GM12872 (cell line): ENCODE results near the gene SYCN.

Experiments used
- TF ChIP-seq, protein P1 (sequence below): IDR thresholded peaks from 3 replicates; pipeline ENCODE4 v1.5.1; 2011; ENCODE audit warnings: low read depth, mild to moderate bottlenecking, low read length, moderate library complexity; ENCODE audit not compliant: insufficient read depth

SYCN gene

GRCh38 chr19:39160889-39161672, 43.0 kb downstream of the SYCN start:
- TF ChIP-seq, protein P1, sequence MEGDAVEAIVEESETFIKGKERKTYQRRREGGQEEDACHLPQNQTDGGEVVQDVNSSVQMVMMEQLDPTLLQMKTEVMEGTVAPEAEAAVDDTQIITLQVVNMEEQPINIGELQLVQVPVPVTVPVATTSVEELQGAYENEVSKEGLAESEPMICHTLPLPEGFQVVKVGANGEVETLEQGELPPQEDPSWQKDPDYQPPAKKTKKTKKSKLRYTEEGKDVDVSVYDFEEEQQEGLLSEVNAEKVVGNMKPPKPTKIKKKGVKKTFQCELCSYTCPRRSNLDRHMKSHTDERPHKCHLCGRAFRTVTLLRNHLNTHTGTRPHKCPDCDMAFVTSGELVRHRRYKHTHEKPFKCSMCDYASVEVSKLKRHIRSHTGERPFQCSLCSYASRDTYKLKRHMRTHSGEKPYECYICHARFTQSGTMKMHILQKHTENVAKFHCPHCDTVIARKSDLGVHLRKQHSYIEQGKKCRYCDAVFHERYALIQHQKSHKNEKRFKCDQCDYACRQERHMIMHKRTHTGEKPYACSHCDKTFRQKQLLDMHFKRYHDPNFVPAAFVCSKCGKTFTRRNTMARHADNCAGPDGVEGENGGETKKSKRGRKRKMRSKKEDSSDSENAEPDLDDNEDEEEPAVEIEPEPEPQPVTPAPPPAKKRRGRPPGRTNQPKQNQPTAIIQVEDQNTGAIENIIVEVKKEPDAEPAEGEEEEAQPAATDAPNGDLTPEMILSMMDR = no peak

DNA sequence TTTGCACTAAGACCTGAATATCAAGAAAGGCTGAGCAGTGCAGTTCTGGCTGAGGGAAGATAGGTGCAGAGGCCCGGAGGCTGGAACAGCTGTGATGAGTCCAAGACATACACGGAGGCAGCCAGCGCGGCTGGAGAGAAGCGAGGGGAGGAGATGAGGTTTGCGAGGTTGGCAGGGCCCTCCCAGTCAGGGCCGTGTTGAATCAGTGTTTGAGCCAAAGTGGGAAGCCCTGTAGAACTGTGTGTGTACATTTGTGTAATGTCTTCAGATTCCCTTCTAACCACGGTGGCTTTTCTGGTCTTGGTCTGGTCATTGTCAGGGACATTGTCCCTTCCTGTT, 43.6 kb downstream of the SYCN start:
- TF ChIP-seq, protein P1 = no peak

DNA sequence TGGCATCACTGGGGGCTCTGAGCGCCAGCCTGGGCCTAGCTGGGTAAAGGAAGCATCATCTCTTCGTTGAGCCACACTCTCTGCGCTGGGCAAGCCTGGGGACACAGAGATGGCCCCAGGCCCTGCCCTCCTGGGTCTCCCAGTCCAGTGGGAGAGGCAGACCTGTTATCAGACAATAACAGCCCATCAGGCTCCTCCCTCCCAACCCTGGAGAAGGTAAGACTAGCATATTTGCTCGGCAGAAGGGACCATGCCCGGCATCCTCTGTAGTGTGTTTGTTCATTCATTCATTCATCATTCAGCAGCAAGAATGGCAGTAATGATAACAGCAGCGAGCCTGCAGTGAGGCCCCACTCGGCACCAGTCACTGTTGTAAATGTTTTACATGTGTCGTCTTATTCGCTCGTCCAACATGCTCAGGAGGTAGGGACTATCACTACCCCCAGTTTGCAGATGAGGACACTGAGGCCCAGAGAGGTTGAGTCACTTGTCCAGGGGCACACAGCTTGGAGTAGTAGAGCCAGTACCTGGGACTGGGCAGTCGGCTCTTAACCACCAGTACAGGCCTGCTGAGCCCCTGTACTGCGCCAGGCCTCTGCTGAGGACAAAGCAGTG, 45.3 kb downstream of the SYCN start:
- TF ChIP-seq, protein P1 = no peak

DNA sequence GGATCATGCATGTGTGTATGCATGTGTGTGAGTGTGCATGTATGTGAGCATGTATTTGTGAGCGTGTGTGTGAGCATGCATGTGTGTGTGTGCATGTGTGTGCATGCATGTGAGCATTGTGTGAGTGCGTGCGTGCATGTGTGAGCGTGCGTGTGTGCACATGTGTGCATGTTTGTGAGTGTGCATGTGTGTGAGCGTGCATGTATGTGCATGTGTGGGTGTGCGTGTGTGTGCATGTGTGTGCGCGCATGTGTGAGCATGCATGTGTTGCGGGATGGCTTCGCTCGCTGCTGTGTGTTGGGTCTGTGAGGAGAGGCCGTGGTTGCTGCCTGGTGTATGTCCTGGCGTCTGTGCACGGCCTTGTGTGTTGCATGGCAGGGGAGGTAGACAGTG, 46.1 kb downstream of the SYCN start:
- TF ChIP-seq, protein P1 = no peak

DNA sequence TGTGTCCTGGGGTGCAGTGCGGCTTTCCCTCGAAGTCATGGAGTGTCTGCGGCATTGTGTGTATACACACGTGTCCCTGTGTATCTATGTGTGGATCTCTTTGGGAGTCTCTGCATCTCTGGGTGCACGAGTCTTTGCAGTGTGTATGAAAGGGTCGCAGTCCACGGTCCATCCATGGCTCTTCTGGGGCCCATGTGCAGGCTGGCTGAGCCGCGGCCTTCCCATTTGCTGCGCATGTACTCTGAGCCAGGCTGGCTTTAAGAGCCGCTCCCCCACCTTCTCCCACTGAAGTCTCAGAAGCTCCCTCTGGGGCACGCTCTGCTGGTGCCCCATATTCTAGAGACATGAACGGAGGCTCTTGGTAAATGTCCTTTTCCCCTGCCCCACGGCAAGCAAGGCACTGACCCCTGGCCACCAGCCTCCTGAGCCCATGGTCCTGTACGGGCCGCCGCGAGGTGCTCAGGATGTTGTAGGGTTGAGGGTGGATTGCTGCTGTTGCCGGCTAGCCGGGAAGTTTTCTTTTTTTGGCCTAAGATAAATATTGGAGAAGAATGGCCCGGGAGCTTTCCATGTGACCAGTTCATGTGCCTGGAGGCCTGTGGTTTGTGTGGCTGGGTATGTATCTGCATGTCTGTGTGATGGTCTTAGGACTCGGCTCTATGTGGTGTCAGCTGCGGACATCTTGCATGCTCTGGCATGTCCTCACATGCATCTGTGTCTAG, 46.6 kb downstream of the SYCN start:
- TF ChIP-seq, protein P1 = no peak

DNA sequence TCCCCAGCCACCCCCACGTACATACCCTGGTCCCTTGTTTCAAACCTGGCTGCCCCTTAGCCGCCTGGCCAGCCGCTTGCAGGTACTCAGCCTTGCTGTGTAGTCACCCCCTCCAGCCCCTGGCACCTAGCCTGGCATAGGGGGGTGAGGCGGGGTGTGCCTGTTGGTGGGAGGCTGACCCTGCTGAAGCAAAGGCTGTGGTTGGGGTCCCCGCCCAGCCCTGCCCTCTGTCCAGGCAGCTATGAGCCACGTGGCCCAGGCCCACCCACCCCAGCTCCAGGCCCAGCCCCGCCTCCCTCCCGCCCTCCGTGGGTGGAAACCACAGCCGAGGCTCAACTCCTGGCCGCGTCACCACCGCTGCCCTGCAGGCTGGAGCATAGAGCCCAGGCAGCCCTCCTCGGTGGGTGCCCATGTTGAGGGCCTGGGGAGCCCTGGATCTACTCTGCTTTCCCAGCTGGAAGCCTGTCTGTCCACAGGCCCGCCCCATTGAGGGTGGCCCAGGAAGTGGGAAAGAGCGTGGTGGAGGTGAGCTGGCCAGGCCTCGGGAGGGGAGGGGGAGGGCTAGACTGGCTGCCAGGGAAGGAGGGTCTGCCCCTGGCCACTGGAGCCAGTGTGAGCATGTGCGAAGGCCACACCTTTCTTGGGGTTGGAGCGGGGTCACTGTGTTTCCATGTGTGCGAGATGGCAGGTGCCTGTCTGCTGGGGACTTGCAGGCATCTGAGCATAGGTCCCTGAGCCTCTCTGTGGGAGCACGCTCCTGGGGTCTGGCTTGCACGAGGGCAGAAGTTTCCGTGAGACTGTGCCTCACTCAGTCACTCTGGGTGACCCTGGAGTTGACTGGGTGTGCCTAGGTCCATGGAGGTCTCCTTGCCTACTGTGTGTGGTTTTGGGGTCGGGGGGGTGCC, 47.5 kb downstream of the SYCN start:
- TF ChIP-seq, protein P1 = no peak

- TF ChIP-seq, protein P1 = no peak
These were observed 48.3 kb downstream of the SYCN start for GRCh38 chr19:39155741-39156140.
